AG04449 (cell line): Measurements from ENCODE around the gene RBMS2.

ENCODE experiments used
- CTCF ChIA-PET: fragments of 350-600 bp; formaldehyde crosslinking; extraction: SDS; loops from one replicate; lab custom pipeline; 2021; ENCODE audit warnings: antibody characterized with exemption; lab: Yijun Ruan, JAX
- POLR2A ChIA-PET: fragments of 400-600, 350-600 bp; formaldehyde crosslinking; extraction: SDS; loops from one replicate; lab custom pipeline; 2020; ENCODE audit warnings: antibody characterized with exemption, inconsistent platforms; lab: Yijun Ruan, JAX
- DNase-seq: peaks from one replicate; pipeline ENCODE4 v3.0.0-alpha.2; 2010; ENCODE audit warnings: low read depth, low spot score
- H3K4me3 ChIP-seq: 2 replicates; pipeline ENCODE4 v1.5.1; 2011; ENCODE audit warnings: low read depth, mild to moderate bottlenecking, control low read depth, low read length
- TF ChIP-seq, protein P1 (sequence below): IDR thresholded peaks from one replicate; pipeline ENCODE4 v1.5.1; 2011; ENCODE audit warnings: mild to moderate bottlenecking, moderate library complexity, low read length, control low read depth, inconsistent platforms; ENCODE audit not compliant: insufficient read depth; ENCODE audit errors: missing control alignments

The RBMS2 gene, protein sequence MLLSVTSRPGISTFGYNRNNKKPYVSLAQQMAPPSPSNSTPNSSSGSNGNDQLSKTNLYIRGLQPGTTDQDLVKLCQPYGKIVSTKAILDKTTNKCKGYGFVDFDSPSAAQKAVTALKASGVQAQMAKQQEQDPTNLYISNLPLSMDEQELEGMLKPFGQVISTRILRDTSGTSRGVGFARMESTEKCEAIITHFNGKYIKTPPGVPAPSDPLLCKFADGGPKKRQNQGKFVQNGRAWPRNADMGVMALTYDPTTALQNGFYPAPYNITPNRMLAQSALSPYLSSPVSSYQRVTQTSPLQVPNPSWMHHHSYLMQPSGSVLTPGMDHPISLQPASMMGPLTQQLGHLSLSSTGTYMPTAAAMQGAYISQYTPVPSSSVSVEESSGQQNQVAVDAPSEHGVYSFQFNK

DNA sequence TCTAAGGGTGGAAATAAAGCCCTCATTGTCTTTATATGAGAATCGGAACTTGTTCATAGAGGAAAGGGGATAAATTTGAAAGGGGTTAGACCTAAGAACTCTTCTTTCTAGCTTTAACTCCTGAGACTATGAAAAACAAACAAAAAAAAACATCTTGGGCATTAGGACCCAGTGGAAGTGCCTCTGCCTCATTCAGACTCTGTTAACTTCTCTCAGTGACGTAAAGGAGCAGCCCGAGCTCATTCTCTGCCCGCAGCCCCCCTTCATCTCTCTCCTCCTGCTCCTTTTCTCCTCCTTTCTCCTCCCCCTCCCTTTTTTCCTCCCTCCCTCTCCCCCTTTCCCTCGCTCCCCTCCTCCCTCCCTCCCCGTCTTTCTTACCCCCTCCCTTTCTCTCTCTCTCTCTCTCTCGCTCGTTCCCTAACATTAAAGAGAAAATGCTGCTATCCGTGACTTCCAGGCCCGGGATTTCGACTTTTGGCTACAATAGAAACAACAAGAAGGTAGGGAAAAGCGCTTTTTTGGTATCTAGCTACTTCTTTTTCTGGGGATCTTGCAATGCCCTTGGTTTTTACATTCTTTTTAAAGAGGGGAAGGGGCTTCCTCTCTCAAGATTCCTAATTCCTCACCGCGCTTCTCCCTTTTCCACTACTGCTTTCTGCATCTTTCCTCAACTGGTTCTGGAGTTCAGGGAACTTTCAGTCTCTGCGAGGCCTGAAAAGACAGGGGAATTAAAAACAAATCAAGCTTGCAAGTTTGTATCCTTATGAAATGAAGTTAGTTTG, at the start of gene RBMS2:
RBMS2 (plus strand) TSS at position 231 of the 782 bp plus-strand sequence; CDS start at position 435, 204 bp downstream.
- ChIA-PET CTCF (interaction anchor here (0.7 to 4.3 kb wide), 17 partner anchors 8 to 115 kb away, joined by 3 to 40 read pairs (median 7); no protein-coding TSS in a partner anchor), POLR2A (interaction anchor here (0.6 to 1.4 kb wide), 6 partner anchors 10 to 793 kb away, joined by 3 to 9 read pairs (median 4); partner anchors contain the start of gene CD63)
- DNase-seq: peak; percentile 63
- TF ChIP-seq, protein P1, sequence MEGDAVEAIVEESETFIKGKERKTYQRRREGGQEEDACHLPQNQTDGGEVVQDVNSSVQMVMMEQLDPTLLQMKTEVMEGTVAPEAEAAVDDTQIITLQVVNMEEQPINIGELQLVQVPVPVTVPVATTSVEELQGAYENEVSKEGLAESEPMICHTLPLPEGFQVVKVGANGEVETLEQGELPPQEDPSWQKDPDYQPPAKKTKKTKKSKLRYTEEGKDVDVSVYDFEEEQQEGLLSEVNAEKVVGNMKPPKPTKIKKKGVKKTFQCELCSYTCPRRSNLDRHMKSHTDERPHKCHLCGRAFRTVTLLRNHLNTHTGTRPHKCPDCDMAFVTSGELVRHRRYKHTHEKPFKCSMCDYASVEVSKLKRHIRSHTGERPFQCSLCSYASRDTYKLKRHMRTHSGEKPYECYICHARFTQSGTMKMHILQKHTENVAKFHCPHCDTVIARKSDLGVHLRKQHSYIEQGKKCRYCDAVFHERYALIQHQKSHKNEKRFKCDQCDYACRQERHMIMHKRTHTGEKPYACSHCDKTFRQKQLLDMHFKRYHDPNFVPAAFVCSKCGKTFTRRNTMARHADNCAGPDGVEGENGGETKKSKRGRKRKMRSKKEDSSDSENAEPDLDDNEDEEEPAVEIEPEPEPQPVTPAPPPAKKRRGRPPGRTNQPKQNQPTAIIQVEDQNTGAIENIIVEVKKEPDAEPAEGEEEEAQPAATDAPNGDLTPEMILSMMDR: no peak
- H3K4me3 ChIP-seq: peak within 1 kb of the TSS; percentile 60

DNA sequence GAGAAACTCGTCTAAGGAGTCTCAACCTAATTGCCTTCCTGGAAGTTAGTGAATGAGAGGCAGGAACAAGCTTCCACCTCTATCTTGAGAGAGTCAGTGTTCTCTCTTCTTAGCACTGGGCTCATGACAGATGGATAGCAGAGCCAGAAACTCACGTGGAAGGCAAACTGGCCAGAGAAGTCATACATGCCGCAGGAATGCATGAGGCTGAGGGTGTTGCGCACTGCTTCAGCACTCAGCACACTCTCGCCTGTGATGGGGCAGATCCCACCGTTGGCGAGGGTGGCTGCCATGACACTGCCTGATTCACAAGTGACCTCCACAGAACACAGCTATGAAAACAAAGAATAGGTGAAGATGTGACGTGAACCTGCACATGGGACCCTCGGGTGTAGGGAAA, 47.2 kb upstream of the RBMS2 start:
- ChIA-PET POLR2A (no interaction called here), CTCF (interaction anchor here (0.7 to 3.3 kb wide), 3 partner anchors 10 to 285 kb away, joined by 3 to 17 read pairs (median 3); partner anchors contain the start of gene SMARCC2)
- TF ChIP-seq, protein P1: no peak
- DNase-seq: no peak
- no peak overlapping the region for H3K4me3 ChIP-seq

DNA sequence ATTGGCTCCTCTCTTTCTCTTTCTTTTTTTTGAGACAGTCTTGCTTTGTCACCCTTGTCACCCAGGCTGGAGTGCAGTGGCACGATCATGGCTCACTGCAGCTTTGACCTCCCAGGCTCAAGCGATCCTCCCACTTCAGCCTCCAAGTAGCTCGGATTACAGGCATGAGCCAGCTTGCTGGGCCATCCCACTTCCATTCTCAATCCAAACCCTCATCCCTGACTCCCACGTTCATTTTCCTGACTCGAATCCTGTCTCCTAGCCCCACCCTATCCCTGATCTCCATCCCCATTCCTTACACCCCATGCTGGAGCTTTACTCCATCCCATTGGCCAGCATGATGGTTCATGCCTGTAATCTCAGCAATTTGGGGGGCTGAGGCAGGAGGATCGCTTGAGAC, 45.5 kb upstream of the RBMS2 start:
- no peak for DNase-seq
- TF ChIP-seq, protein P1: no peak
- H3K4me3 ChIP-seq: no peak overlapping the region
- POLR2A ChIA-PET: no interaction called here
- CTCF ChIA-PET: interaction anchor here (1.3 to 1.4 kb wide), 2 partner anchors 12 to 38 kb away, joined by 4 to 5 read pairs; no protein-coding TSS in a partner anchor

DNA sequence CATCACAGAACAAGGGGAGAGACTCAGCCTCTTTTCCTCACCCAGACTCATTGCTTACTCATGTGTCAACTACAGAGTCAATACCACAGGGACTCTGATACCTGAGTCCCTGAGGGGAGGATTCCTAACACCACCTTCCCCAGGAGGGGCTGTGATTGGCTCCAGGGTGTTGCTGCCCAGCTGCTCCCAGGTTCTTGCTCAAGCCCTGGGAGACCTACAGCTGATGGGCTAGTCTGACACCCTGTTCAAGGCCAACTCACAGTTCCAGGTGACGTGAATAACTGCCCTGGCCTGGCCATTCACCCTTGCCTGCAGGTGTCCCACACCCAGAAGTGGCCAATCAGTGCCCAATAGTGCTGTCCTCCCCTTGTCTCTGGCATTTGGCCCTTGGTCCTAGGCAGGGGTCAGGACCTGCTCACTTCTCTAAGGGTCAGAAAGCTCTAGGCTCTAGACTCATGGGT, 44.6 kb upstream of the RBMS2 start:
- no peak for DNase-seq
- POLR2A ChIA-PET: no interaction called here
- H3K4me3 ChIP-seq: no peak overlapping the region
- TF ChIP-seq, protein P1: no peak
- CTCF ChIA-PET: interaction anchor here (1.3 to 3.1 kb wide), 2 partner anchors 13 to 288 kb away, joined by 3 to 12 read pairs; partner anchors contain the start of gene SMARCC2

DNA sequence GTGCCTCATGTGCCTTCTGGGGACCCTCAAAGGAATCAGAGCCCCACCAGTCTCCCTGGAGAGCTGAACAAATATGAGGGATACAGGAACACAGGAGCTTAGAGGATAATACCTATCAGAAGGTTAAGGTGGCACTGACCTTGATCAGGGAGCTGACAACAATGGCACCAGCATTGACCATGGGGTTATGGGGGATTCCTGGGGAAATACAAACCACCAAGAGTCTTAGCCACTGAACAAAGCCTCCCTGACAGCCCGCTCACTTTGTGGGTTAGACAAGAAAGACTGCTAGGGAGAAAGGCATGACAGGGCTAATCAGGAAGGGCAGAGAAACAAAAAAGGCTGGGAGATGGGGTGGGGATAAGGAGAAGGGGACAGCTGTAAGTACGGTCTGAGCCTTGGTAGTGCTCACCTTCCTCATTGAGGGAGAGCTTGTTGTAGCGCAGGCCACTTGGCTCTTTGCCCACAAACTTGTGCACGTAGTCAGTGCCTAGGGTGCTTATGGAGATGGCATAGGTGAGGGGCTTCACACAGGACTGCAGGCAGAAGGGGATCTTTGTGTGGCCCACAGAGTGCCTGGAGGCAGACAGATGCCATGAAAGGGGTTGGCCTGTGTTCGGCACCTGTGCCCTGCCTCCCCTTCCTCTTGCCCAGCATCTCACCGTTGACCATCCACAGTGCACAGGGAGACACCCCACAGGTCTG, 43.9 kb upstream of the RBMS2 start:
- no peak overlapping the region for H3K4me3 ChIP-seq
- DNase-seq: no peak
- ChIA-PET POLR2A (no interaction called here), CTCF (interaction anchor here (1.3 to 3.1 kb wide), 3 partner anchors 8 to 288 kb away, joined by 3 to 12 read pairs (median 5); partner anchors contain the start of gene SMARCC2)
- TF ChIP-seq, protein P1: no peak
